Kidney glomerular epithelial cell (primary cell): ENCODE data around the gene LMNB1.
"Not testable (repeated sequence)": the region's sequence is repeated elsewhere in the genome, so short reads cannot be mapped to it uniquely, and the experiment has no call there.

ENCODE experiments used
- DNase-seq: peaks from one replicate; lab custom pipeline; 2025; lab: John Stamatoyannopoulos, UW

LMNB1 gene

DNA sequence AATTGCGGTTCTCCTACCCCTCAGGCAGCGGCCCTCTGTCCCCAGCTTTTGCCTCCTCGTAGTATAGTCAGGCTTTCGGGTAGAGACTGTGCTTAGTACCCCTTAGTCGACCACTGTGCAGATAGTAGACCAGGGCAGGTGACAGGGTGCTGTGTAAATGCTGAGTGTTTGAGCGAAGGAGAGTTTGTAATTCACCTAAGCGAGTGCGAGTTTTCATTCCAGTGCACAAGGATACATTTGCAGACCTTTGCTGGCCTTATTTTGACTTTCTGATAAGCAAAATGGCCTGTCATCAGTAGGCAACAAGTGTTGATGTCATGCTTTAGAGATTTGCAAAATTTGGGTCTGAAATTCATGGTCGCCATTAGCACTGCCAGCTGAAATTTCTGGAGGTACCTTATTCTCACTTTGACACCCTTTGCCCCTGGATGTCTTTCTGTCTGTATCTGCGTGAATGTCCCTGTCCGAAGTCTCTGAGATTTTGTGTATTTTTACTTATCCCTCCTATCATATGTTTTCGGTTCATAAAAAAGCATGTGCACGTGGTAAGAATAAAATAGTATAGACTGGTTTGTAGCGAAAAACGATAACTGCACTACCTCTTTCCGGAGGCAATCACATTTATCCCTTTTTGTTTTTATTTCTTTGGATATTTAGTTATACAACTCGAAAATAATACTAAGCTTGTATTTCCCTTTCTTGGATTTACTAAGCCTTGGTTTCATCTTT is 1.9 kb downstream of the LMNB1 start:
- DNase-seq: no peak

DNA sequence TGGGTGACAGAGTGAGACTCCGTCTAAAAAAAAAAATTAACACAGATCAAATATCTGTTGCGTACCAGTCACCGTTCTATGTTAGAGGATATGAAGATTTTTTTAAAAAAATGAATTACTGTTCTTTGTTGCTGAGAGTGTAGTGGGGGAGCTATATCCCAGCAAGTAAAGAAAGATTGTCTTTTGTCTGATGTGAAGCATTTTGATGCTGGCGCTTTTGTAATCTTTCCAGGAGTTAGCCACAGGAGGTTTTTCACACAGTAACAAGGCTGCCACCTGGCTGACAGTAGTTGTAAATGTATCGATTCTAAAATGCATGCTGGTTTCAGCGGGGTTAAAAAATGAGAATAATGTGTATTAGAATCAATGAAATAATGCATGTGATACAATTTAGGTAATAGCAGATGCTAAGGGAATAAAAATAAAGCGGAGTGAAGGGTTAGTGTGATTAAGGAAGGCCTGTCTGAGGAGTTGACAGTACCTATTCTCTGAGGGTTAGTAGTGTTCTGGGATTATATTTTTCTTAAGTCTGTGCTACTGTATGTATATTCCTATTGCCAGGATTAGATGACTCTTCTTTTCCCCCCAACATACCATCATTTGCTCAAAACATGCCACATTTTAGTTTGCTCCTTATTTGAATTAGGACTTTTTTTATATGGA is 3.4 kb downstream of the LMNB1 start:
- DNase-seq: peak; percentile 27

DNA sequence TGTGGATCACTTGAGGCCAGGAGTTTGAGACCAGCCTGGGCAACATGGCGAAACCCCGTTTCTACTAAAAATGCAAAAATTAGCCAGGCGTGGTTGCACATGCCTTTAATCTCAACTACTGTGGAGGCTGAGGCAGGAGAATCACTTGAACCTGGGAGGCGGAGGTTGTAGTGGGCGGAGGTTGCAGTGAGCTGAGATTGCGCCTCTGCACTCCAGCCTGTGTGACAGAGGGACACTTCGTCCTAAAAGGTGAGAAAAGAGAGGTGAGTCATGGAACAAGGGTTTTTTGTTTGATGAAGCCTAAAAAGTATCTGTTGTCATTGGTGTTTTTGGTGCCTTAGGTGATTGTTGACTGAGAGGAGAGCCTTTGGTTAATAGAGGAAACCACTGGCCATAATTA is 11.5 kb downstream of the LMNB1 start:
- DNase-seq: not testable (repeated sequence)

DNA sequence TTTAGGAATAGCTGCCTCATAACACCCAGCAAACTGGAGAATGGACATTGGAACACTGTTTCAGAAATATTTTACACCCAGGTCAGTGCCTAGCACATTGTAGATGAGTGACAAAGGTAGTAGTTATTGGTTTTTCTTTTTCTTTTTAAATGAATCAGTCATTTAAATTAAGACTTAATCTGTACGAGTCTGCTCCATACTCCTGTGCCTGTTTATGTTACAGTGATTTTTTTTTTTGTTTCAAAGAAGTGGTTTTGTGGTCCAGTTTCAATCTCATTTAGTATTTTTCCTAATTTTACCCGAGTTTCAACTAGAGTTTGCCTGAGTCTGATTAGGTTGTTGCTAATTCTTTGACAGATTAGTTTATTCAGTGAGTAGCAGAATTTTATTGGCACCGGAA is 16.2 kb downstream of the LMNB1 start:
- DNase-seq: no peak

DNA sequence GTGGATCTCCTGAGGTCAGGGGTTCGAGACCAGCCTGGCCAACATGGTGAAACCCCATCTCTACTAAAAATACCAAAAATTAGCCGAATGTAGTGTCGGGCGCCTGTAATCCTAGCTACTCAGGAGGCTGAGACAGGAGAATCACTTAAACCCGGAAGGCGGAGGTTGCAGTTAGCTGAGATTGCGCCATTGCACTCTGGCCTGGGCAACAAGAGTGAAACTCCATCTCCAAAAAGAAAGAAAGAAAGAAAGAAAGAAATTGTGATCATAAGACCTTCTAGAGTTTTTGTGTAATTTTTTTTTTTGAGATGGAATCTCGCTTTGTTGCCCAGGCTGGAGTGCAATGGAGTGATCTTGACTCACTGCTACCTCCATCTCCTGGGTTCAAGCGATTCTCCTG is 16.7 kb downstream of the LMNB1 start:
- DNase-seq: not testable (repeated sequence)

DNA sequence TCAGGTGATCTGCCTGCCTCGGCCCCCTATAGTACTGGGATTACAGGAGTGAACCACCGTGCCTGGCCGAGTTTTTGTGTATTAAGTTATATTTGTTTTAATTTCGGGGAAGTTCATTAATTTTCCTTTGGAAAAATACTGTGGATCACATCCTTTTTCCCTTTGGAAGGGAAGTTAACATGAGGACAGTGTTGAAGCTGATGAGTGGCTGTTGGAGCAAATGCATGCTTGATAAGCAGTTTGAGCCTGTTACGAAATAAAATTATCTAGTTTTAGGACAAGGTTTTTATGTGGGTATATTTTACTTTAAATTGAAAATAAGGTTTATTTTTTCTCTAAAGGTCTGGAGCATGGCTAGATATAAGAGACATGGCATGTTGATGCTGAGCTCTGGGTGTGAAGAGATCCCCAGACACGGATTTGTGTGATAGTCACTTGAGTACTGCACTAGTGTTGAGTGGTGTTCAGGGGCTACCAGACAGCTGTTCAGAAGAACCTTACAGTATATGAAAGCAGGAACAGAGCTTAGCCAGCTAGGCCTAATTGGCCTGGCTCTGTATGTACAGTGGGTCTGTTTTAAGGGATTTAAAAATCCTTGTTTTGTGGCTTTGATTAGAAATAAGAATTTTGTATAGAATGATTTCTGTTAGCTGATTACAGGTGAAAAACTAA is 17.4 kb downstream of the LMNB1 start:
- no peak for DNase-seq

DNA sequence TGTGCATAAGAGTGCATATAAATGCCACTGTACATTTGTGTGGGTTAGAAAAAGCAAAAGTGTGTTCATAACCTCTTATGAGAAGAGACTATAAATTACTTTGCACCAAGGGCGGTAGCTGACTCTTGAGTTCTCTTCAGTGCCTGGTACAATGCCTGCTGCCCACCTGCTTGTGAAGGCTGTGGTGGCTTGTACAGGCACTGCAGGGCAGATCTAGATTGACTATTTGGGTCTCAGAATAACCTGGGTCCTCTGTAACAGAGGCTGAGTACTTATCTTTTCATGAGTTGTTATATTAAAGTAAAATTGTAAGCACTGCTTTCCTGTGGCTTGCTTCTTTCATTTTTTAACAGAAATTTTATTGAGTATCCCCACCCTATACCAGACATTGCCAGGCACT is 22.8 kb downstream of the LMNB1 start:
- no peak for DNase-seq

DNA sequence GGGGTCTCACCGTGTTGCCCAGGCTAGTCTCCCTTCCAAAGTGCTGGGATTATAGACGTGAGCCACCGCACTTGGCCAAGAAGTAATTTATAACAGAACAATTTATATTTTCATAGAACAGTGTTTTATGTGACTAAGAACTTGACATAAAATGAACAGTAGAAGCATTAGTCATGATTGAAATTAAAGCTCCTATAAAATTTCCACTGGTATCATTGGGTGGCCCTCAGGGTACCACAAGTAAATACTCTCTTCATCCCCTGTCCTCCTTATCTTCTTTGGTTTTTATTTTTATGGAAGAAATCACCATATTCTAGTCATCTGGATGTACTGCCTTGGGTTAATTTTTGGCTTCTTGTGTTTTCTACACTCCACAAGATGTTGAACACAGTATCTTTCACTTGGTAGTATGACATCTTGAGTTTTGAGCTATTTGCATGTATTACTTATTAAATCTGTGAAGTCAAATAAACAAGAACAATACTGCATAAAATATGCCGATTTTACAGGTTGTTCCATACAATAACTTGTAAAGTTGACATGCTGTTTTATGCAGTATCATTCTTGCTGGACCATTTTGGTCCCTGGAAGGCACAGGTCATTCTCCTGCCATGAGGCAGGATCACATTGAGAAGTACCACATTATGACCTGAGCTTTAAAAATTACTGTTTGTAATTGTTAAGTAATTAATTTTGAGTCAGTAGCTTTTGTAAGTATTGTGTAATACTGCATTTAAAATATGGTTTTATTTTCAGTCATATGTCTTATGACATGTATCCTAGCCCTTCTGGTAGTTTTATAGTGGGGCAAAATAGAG is 24.4 kb downstream of the LMNB1 start:
- DNase-seq: no peak

DNA sequence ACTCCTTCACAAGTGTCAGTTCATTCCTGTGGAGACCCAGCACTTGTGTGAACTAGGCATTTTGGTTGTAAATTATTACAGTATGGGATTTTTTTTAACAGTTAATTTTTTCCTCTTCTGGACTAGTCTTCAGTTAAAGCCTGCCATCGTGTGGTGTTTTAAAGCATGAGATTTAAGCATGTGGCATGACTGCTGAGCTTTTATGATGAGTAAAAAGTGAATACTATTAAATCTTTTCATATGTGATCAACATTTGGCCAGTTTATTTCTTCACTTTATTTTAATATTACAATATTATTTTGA is 25.0 kb downstream of the LMNB1 start:
- DNase-seq: peak; percentile 47

DNA sequence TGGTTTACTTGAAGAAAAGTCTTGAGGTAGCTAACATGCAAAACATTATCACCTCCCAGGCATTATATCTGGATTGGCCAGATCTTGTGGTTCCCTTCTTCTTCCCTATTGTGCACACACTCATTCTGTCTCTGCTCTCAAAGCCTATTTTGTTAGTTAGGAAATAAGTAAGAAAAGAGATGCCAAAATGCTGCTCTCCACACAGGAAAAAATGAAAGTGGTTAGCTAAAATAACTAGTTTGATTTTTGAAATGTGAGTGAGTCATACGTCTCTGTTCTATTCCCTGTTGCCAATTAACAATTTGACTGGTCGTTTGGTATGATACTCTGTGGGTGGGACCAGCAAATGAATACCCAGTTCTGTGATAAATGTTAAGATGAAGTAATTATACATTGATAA is 28.1 kb downstream of the LMNB1 start:
- DNase-seq: no peak

DNA sequence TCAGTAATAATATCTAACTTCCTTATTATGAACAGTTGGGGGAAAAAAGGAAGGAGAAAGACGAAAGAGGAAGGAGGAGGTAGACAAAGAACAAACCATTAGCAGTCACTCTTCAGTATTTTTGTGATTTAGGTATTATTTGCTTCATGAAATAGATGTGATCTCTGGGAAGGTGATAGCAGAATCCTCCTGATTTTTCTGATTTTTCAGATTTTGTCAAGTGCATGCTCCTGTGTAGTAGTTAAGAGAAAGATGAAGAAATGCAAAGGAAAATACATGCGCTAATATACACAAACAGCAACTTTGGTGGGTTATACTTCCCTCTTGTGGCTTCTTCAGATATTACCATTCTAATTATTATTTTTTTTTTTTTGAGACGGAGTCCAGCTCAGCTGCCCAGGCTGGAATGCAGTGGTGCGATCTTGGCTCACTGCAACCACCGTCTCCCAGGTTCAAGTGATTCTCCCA is 31.6 kb downstream of the LMNB1 start:
- DNase-seq: peak; percentile 37

DNA sequence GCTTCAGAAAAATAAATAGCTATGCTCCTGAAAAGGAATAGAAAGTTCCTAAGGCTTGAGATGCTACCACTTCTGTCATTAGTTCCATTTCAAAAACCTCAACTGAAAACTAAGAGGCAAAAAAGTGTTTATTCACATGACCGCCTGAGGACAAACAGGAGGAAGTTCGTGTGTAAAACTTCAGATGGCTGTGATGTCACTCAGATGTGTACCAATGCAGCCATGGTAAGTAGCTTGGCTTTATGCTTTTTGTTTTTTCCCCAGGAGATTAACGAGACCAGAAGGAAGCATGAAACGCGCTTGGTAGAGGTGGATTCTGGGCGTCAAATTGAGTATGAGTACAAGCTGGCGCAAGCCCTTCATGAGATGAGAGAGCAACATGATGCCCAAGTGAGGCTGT is 33.0 kb downstream of the LMNB1 start:
- DNase-seq: no peak

DNA sequence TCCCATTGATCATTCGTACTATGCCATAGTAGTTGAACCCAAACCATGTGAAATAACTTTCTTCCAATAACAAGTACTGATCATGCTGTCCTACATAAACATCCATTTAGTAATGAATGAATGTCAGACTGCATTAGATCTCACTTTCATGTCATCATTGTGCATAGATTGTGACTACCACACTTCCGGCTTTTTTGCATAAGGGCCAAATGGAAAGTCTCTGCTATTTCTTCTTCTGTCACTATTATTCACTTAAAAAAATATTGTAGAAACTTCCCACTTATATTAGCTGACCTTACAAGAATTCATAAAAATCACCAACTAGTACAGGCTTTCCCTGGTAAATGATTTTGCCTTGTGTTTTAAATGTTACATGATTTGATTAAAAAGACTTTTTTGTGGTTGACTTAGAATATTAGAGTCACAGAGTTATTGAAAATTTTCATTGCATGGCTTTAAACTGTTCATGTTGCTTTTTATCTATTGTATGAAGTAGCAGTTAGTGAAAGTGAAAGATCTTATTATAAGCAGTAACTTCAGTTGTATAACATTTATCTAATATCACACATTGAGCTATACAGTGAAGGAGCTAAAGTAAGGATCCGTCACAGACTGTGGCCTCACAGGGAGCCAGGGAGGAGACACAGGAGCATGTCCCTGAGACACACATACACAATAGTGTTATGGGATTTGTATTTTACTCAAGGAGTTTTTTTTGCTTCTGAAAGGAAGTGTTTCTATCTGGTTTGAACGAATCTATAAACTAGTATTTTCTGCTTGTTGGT is 33.9 kb downstream of the LMNB1 start:
- no peak for DNase-seq

DNA sequence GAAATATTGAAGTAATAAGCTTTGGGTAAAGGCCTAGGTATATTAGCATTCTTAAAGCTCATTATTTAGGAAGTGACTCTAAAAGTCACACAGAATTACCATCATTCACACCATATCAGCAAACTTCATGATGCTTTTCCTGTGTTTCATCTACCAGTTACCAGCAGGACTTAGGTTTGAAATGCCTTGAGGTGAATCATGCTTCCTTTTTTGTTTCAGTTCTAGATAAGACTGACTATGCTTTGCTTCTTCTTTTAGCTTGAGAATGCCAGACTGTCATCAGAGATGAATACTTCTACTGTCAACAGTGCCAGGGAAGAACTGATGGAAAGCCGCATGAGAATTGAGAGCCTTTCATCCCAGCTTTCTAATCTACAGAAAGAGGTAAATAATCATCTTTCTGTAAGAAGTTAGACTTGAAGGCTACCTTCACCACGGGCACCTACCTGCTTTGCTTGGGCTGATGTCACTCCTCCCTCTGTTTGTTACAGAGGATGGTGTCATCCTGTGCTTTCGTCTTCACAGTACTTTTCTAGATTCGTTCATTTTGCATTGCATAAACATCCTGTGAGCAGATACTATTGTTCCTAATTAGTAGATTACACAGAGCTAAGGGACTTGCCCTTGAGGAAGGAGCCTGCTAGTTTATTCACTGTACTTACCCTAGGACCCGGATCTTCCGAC is 34.7 kb downstream of the LMNB1 start:
- DNase-seq: no peak

DNA sequence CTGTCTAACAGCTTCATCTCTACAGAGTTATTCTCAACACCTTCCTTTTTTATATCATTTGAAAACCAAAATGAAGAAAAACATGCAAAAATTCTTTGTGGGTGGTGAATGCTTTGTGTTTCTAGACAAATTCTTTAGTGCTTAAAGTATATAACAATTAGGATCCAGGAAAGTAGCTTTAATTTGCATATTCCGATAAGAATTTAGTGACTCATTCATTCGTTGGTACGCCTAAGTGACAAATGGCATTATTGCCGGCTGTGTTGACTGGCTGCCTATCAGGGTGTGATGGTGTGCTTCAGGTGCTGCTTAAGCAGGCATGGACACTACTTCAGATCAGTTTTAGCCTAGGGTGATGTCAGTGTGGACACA is 35.2 kb downstream of the LMNB1 start:
- DNase-seq: no peak

DNA sequence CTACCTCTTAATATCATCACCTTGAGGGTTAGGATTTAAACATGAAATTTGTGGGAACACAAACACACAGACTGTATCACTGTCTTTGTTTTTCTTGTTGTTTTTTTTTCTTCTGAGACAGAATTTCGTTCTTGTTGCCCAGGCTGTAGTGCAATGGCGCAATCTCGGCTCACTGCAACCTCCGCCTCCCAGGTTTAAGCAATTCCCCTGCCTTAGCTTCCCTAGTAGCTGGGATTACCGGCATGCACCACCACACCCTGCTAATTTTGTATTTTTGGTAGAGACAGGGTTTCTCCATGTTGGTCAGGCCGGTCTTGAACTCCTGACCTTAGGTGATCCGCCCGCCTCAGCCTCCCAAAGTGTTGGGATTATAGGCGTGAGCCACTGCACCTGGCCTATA is 36.9 kb downstream of the LMNB1 start:
- not testable (repeated sequence) for DNase-seq

DNA sequence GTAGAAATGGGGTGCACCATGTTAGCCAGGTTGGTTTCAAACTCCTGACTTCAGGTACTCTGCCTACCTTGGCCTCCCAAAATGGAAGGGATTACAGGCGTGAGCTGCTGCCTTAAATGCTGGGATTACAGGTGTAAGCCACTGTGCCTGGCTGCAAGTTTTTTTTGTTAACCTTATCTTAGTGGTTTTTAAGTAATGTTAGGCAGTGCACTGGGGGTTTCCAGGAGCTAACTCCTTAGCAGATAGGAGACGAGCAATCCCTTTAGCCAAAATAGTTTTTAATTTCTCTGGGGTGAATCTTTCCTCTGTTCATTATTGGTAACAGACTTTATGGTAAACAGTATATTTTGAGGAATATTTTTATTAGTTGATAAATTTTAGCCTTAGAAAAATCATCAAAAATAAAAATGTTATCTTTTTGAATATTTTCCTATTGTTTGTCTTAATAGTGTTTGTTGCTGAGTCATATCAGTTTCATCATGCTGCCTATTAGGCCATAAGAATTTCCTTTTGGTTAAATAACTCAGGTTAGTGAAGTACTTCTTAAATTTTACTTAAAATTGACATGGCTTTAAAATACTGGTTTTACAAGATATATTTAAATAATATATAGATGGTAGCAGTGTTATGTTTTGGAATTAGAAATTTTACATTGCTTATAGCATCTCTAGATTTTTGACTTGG is 37.9 kb downstream of the LMNB1 start:
- no peak for DNase-seq

DNA sequence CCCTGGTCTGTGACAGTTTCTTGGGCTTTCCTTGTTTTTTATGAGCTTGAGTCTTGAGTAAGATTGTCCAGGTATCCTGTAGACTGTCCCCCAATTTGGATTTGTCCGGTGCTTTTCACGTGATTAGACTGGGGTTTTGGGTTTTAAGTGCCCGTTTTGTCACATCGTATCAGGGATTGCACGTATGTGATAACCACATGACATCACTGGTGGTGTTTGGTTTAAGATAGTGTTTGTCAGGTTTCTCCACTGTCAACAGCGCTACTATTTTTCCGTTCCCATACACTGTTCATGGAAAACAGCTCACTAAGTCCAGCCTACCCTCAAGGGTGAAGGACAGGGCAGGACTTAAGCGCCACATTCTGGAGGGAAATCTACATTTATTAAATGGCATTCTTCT is 39.7 kb downstream of the LMNB1 start:
- DNase-seq: no peak

DNA sequence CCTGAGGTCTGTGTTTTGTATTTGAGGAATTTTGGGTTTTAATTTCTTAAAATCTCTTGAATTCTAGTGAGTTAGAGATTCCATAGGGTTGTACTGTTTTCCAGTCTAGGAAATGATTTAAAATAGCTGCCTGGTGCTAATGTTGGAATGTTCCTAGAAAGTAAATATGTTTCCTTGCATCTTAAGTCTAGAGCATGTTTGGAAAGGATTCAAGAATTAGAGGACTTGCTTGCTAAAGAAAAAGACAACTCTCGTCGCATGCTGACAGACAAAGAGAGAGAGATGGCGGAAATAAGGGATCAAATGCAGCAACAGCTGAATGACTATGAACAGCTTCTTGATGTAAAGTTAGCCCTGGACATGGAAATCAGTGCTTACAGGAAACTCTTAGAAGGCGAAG is 41.8 kb downstream of the LMNB1 start:
- DNase-seq: no peak

DNA sequence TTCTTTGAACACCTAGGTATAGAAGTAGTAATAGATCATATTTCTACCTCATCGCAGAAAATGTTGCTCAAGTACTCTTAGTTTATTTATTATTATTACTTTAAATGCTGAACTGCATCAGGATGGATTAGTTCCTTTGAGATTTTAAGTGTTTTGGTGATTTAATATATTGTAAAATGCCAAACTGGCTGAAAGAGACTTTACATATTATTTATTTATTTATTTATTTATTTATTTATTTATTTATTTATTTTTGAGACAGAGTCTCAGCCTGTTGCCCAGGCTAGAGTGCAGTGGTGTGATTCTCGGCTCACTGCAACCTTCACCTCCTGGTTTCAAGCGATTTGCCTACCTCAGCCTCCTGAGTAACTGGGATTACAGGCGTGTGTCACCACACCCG is 42.3 kb downstream of the LMNB1 start:
- DNase-seq: no peak
